Esophagus mucosa (tissue), 1 donor: ENCODE results near the gene CHST10. TPM values are rescaled to one million over a fixed set of nuclear protein-coding genes. Genes with fewer than 3 reads are reported as not detected.
"Not testable (repeated sequence)": the region's sequence is repeated elsewhere in the genome, so short reads cannot be mapped to it uniquely, and the experiment has no call there.

ENCODE experiments used
- ATAC-seq: fragments of 200-7000 bp; cut with Tn5 transposase; one replicate; pipeline ENCODE4 v1.9.1; 2020
- total RNA-seq: library from RNA; stranded (reverse); gene quantifications from one replicate; pipeline ENCODE4 v1.2.4, GENCODE V29; 2023
- donor health status: DM: yes; HTN: yes; CAD: no.

The CHST10 gene
- total RNA-seq, 1 donor from 2014 or later, result 0.88 TPM

DNA sequence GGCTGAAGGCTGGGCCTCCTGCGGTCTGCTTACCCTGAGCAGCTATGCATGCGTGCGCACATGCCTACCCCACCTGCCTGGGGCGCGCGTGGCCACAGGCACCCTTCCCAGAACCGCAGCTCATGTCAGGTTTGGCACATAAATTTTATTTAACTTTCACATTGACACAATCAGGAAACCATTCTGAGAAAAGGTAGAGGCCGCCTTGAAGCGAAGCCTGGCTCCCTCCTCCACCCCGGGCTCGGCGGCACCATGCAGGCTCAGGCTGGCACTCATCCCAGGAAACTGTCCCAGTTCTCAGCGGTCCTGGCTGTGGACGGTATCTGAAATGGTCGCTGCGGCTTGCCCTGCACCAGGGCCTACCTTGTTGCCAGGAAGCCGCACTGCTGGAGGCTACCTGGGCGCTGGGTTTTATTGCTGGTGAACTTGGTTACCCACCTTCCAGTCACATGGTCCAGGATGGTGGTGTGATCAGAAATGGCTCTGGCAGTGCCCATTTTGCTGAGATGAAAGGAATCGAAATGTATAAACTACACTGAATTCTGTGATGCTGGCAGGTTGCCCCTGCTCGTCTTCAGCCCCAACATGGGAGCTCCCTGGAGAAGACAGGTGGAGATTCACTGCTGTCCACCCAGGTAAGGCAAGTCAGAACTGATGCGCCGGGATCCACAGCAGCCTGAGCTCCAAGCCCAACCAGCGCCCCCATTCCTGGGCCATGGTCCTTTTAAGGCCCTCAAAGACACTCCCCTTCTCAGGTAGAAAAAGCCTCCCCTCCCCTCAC is 25.5 kb downstream of the CHST10 start:
- ATAC-seq, result no peak

DNA sequence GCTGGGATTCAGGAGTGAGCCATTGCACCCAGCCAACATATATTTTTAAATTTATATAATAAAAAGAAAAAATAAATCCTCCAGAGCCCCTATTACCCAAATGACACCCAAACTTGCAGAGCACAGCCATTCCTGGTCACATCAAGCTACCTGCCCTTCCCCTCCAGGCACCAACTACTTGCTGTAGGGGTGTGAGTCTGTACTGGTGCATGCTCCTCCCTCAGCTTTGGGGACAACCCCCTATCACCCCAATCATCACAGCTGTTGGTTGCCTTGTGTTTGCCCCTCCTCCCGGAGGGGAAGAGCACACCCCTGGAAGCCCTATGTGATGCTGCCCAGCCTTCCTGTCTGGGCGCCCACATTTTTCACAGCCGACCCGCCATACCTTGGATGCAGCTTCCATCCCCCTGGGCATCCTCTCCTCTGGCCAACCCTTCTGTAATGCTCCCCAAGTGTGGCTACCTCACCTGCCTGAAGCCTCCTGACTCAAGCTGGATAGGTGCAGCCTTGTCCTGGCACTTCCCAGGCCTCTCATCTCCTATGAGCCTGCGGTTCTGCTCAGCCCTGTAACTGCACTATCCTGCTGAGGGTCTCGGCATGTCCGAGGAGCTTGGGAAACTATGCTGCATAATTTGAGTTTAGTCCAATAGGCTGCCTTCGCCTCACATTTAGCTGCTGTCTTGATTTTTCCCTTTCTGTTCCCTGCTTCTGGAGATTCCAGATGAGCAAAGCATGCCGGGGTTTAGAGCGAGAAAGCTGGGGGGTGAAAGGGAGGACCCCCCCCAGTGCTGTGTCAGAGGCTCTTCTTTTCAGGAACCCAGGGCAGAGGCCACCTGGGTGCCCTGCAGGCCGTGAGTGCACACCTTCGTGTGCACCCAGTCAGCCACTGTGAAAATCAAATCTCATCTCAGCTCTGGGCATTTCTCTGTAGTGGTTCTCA is 27.2 kb downstream of the CHST10 start:
- no peak for ATAC-seq

DNA sequence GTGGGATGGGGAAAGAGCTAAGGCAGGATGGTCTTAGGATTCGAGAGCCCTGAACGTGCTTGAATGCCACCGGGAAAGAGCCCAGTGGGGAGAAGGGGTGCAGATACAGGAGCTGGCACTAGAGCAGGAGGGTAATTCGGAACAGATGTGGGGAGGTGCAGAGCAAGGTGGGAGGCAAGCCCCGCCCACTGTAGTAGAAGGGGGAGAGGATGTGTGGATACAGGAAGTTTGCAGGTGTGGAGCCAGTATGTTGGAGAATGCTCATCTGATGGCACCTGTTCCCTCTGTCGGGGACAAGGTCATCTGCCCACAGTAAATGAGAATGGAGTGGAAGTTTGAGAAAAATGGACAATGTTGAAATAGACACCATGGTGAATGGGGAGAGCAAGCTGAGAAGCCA is 28.8 kb downstream of the CHST10 start:
- ATAC-seq, result no peak

DNA sequence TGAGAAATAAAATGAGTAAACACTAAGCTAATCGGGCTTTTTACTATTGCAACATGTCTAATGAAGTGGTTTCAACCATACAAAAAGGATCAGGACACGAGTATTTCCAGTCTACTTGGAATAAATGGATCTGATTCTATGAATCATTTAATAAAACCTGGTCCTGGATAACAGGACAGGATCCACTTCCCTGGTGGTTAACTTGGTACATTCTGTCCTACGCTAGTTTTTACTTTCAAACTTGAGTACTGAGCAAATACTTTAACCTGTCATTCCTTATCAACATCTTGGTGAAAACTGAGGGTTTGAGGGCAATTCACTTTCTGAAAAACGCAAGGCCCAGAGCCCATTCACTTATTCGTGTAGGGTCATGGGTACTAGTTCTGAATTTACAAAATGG is 33.5 kb downstream of the CHST10 start:
- no peak for ATAC-seq

DNA sequence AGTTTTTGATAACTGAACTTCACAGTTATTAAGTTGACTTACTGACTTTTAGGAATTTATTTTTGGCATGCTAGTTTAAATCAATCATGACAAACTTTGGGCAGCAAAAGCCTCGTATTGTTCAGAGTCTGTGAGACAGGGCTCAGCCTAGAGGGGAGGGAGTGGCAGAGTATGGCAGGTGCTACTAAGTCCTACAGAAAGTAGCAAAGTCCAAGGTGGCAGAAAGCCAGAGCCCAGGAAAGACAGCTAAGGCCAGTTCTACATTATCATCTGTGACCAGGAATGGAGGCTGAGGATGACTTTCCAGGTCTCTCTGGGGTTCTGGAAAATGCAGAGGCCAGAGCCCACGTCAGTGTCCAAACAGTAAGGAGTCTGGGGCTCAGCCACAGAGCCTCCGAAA is 34.2 kb downstream of the CHST10 start:
- ATAC-seq, result no peak

DNA sequence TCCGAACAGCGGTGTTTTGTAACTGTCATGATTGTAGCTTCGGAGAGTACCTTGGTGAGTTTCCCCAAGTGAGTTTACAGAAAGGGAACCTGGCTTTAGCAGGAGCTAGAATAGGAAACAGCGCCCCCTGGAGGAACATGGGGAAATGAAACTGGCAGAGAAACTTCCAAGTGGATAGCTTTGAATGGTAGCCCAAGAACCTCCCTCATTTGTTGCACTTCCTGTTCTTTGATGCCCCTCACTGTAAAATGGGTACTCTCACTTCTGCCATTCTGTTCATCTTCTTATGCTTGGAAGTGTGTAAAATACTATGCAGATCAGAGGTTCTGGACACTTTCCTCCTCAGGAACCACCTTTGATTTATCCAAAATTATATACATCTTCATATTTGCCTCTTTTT is 36.2 kb downstream of the CHST10 start:
- peak; percentile 68 for ATAC-seq

DNA sequence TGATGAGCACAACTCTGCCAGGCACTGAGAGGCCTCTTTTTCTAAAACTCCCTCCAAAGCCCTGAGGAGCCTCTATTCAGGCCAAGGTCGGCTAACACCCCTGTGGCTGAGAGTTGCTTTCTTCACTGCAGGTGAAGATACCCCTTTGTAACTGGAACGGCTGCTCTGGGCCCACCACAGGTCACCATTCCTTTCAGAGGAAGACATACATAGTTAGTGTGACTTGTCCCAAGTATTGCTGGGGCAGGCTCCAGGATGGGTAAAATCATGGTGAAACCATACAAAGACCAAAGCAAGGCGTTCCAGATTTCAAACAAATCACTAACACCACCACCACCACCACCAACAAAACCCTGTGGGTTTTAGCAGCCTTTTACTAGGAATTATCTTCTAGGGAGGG is 36.8 kb downstream of the CHST10 start:
- no peak for ATAC-seq

DNA sequence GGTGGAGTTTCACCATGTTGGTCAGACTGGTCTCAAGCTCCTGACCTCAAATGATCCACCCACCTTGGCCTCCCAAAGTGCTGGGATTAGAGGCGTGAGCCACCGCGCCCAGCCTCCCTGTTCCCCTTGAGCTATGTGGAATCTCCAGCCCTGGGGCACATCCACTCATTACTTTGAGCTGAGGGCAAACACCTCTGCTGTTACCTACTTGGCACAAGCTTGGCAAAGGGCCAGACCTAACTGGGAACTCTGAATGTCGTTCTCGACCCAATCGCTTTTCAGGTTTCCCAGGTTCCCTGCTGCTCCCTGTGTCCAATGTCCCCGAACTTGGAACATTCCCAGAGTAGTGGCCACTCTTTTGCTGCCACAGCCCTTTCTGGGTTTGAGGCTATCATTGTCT is 40.6 kb downstream of the CHST10 start:
- no peak for ATAC-seq

DNA sequence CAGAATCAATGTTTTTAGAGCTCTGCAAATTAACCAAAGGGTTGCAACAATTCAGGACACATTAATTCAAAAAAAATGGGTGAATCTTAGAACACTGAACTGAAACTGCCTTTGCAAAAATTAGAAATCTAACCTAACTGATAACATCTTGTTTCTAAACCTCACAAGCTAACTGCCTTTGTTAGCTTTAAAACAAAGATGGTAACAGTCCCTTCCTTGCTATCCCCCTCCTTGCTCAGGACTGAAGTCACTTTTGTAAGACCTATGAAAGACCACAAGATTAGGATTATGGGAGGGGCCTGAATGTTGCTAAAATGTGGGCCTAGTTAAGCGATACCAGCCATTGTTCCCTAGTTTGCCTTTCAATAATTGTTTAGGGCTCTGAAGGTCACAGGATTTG is 50.3 kb downstream of the CHST10 start:
- no peak for ATAC-seq

DNA sequence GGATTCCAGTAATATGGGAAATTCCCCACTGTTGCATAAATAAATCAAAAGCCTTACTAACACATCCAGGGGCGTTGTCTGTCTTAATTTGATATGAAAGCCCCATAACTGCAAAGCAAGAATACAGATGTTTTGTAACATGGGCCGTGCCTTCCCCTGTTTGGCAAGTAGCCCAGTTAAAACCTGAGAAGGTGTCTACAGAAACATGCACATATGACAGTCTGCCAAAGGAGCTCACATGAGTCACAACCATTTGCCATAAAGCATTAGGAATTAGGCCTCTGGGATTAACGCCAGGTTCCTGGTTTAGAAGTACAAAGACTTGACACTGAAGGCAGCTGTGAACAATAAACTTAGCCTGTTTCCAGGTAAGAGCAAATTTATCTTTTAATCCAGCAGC is 52.0 kb downstream of the CHST10 start:
- peak; percentile 85 for ATAC-seq

DNA sequence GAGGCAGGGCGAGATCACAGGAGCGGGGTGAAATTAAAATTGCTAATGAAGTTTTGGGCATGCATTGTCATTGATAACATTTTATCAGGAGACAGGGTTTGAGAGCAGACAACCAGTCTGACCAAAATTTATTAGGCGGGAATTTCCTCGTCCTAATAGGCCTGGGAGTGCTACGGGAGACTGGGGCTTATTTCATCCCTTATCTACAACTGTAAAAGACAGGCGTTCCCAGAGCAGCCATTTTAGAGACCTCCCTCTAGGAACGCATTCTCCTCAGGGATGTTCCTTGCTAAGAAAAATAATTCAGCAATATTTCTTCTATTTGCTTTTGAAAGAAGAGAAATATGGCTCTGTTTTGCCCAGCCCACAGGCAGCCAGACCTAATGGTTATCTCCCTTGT is 55.2 kb downstream of the CHST10 start:
- not testable (repeated sequence) for ATAC-seq

DNA sequence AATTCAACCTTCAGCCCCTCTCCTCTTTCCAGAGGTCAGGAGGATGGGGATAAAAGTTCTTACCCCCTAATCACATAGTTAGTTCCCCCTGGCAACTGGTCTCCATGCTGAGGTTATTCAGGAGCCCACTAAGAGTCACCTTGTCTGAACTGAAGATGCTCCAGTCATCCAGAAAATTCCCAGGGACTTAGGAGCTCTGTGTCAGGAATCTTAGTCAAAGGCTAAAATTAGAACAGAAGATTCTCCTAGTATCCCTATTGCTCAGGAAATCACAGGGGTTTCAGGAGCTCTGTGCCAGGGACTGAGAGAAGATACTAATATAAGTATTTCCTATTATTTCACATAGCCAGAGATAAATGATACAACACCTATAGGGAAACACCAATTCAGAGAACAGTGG is 57.9 kb downstream of the CHST10 start:
- no peak for ATAC-seq

DNA sequence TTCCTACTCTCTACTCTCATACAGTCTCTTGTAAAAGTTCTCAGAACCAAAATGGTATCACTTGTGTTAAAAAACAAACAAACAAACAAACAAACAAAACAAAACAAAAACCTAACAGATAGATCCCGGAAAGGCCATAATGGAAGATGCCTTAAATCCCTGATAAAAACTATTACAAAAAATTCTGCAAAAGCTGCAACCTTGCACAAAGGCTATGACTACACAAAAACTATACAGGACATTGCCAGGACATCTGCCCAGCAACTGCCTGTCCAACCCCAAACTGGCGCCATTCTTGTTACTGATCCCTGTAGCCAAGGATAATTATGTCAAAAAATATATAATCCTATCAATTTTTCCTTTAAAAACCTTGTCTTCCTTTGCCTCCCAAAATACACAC is 58.9 kb downstream of the CHST10 start:
- no peak for ATAC-seq

DNA sequence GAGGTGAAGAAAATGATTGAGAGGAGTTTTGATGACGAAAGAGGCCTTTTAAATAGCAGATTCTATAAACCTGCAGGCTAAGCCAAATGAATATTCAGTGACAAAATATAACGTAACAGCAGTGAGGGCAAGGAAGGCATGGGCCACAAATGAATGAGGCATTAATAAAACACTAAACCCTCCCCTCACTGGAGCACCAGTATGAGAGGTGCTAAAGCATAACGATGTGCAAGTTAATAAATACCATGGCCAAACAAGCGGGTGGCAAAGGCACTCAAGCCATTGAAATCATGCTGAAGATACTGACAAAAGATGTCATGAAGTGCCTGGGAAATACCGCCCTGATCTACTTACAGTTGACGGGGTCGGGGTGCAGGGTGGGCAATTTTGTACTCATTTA is 64.9 kb downstream of the CHST10 start:
- no peak for ATAC-seq

DNA sequence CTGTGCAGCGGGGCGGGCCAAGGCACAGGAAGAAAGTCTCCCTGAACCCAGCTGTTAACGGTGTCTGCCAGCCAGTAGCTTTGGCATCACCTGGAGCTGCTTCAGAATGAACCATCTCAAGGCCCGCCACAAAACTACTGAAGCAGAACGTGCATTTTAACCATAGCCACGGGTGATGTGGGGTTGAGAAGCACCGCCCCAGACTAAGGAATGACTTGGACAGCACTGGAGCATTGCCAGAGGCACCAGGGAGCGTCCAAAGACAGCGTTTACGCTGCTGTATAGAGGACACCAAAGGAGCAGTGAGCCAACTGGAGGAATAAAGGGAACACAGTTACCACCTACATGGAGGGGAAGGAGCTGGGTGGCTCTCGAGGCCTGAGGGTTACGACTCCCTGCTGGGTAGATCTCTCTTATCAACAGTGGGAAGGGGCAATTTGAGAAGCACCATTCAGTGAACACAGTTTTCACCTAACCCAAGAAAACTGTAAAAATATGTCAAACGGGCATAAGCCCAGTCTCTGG is 66.7 kb downstream of the CHST10 start:
- no peak for ATAC-seq

DNA sequence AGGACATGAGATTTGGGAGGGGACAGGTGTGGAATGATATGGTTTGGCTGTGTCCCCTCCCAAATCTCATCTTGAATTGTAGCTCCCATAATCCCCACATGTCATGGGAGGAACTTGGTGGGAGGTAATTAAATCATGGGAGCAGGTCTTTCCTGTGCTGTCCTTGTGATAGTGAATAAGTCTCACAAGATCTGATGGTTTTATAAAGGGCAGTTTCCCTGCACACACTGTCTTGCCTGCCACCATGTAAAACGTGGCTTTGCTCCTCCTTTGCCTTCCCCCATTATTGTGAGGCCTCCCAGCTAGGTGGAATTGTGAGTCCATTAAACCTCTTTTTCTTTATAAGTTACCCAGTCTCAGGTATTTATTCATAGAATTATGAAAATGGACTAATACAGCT is 72.3 kb downstream of the CHST10 start:
- not testable (repeated sequence) for ATAC-seq

DNA sequence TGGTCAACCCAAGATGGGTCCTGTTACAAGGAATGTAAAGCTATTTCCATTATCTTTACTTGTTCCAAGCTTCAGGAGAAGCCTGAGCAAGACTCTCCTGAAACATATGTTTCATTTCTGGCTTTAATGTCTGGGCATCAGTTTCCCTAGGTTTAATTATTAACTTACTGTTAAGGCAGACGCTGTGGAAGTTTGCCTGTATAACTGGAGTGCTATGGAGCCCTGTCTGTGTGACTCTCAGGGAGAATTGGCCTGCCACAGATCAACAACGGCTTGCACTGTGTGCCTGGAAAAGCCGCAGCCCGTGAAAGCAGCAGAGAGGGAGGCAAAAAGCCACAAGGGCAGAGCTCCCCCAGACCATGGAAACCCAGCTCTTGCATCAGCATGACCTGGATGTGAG is 73.0 kb downstream of the CHST10 start:
- no peak for ATAC-seq

DNA sequence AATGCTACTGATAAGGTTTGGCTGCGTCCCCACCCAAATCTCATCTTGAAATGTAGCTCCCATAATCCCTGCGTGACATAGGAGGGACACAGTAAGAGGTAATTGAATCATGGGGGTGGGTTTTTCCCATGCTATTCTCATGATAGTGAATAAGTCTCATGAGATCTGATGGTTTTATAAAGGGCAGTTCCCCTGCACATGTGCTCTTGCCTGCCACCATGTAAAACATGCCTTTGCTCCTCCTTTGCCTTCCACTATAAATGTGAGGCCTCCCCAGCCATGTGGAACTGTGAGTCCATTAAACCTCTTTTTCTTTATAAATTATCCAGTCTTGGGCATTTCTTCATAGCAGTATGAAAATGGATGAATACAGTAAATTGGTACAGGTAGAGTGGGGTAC is 75.0 kb downstream of the CHST10 start:
- not testable (repeated sequence) for ATAC-seq

Other genes with a start within 250 kb of the CHST10 start
- 0.48 TPM for gene LONRF2, start 95.2 kb downstream of the CHST10 start, total RNA-seq
- gene NMS, start 52.8 kb upstream of the CHST10 start, total RNA-seq, result not detected
- gene PDCL3, start 145.3 kb upstream of the CHST10 start, total RNA-seq, result 24.4 TPM